Upper lobe of left lung (tissue), 4 donors: Measurements from ENCODE around the gene OGFOD3.

Source experiments
- CTCF ChIP-seq, 6 experiments: fragments of 450-650 bp in 4 of 6; fragments of 200-600 bp in 2 of 6; sonication (generic) in 2 of 6; IDR thresholded peaks; one replicate each; pipeline ENCODE4 v1.5.1; 2016 to 2019; ENCODE audit warnings: antibody characterized with exemption in 6 of 6
- EP300 ChIP-seq, 4 donors: sonication (generic); formaldehyde crosslinking; IDR thresholded peaks; one replicate each; pipeline ENCODE4 v1.5.1; 2017; ENCODE audit warnings: antibody characterized with exemption in 4 of 4, control low read depth in 2 of 4
- POLR2A ChIP-seq, 4 donors: fragments of 450-650 bp; IDR thresholded peaks; one replicate each; pipeline ENCODE4 v1.5.1; 2016 to 2017; ENCODE audit warnings: antibody characterized with exemption in 4 of 4, mild to moderate bottlenecking in 2 of 4
- POLR2AphosphoS5 ChIP-seq, 2 donors: sonication (generic); formaldehyde crosslinking; IDR thresholded peaks; one replicate each; pipeline ENCODE4 v1.5.1; 2017; ENCODE audit warnings: antibody characterized with exemption in 2 of 2

- TF ChIP-seq CTCF (IDR thresholded peaks at IDR 0.05) (no peak), POLR2AphosphoS5 (IDR thresholded peaks at IDR 0.05) (no peak), POLR2A (IDR thresholded peaks at IDR 0.05) (no peak), EP300 (IDR thresholded peaks at IDR 0.05) (no peak)
Measured at GRCh38 chr17:82424863-82425159, 6.4 kb upstream of the OGFOD3 start.
